ENCODE data around the gene CACNB4. TPM values are rescaled to one million over a fixed set of nuclear protein-coding genes. Genes with fewer than 3 reads are reported as not detected.

Gene CACNB4
- total RNA-seq, 2 donors from 2014 or later: 0.93 to 0.95 TPM

GRCh38 chr2:152088006-152088405, 10.8 kb downstream of the CACNB4 start:
- Mint-ChIP-seq H3K4me3 (no peak overlapping the region), H3K27me3 (ENCODE audit: insufficient read depth) (peaks cover 6% of the 10 kb centered on the region), H3K36me3 (ENCODE audit: low read depth) (no peaks in the 10 kb centered on the region), H3K4me1 (no peaks in the 10 kb centered on the region), H3K9me3 (no peaks in the 10 kb centered on the region), H3K27ac (no peak overlapping the region)
- Histone ChIP-seq H3K9ac (ENCODE audit: extremely low read depth, low read length, poor library complexity, severe bottlenecking) (no peak overlapping the region), H3K4me3 (ENCODE audit: low read length) (no peak overlapping the region), H3K27ac (ENCODE audit: low read depth, low read length) (no peak overlapping the region), H3K4me1 (ENCODE audit: control insufficient read depth, insufficient read depth, low read length) (no peaks in the 10 kb centered on the region), H3K36me3 (ENCODE audit: control insufficient read depth, insufficient read depth, low read length) (no peaks in the 10 kb centered on the region), H3K9me3 (ENCODE audit: control insufficient read depth, low read length) (no peaks in the 10 kb centered on the region), H3K27me3 (ENCODE audit: control insufficient read depth, insufficient read depth, low read length, poor library complexity, severe bottlenecking) (no peaks in the 10 kb centered on the region)
- no peak for DNase-seq
- 76% methylated on average over 3 of the region's 3 CpGs; no CpG with 5 or more reads in 1 of the 2 experiments for WGBS, 2 experiments (ENCODE audit: insufficient coverage in 1 of 2, insufficient read length in 1 of 2)
- TF ChIP-seq, protein P1, sequence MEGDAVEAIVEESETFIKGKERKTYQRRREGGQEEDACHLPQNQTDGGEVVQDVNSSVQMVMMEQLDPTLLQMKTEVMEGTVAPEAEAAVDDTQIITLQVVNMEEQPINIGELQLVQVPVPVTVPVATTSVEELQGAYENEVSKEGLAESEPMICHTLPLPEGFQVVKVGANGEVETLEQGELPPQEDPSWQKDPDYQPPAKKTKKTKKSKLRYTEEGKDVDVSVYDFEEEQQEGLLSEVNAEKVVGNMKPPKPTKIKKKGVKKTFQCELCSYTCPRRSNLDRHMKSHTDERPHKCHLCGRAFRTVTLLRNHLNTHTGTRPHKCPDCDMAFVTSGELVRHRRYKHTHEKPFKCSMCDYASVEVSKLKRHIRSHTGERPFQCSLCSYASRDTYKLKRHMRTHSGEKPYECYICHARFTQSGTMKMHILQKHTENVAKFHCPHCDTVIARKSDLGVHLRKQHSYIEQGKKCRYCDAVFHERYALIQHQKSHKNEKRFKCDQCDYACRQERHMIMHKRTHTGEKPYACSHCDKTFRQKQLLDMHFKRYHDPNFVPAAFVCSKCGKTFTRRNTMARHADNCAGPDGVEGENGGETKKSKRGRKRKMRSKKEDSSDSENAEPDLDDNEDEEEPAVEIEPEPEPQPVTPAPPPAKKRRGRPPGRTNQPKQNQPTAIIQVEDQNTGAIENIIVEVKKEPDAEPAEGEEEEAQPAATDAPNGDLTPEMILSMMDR (conservative IDR thresholded peaks at IDR 0.05): no peak

- TF ChIP-seq, protein P1 (conservative IDR thresholded peaks at IDR 0.05): no peak
- no peaks in the 10 kb centered on the region for H3K36me3 ChIP-seq (ENCODE audit: control insufficient read depth, insufficient read depth, low read length)
- H3K4me3 ChIP-seq (ENCODE audit: low read length): no peak overlapping the region
- Mint-ChIP-seq H3K27ac (no peak overlapping the region), H3K9me3 (no peaks in the 10 kb centered on the region), H3K27me3 (ENCODE audit: insufficient read depth) (peaks cover 2% of the 10 kb centered on the region), H3K4me1 (no peaks in the 10 kb centered on the region), H3K36me3 (ENCODE audit: low read depth) (no peaks in the 10 kb centered on the region), H3K4me3 (no peak overlapping the region)
- H3K27ac ChIP-seq (ENCODE audit: low read depth, low read length): no peak overlapping the region
- DNase-seq: no peak
- no peaks in the 10 kb centered on the region for H3K4me1 ChIP-seq (ENCODE audit: control insufficient read depth, insufficient read depth, low read length)
- no peaks in the 10 kb centered on the region for H3K27me3 ChIP-seq (ENCODE audit: control insufficient read depth, insufficient read depth, low read length, poor library complexity, severe bottlenecking)
- WGBS, 2 experiments (ENCODE audit: insufficient coverage in 1 of 2, insufficient read length in 1 of 2): 100% methylated on average over 1 of the region's 2 CpGs
- no peaks in the 10 kb centered on the region for H3K9me3 ChIP-seq (ENCODE audit: control insufficient read depth, low read length)
- H3K9ac ChIP-seq (ENCODE audit: extremely low read depth, low read length, poor library complexity, severe bottlenecking): no peak overlapping the region
Measured at GRCh38 chr2:152086231-152086630, 12.6 kb downstream of the CACNB4 start.

- H3K4me3 Mint-ChIP-seq: no peak overlapping the region
- no peaks in the 10 kb centered on the region for H3K36me3 Mint-ChIP-seq (ENCODE audit: low read depth)
- H3K4me1 Mint-ChIP-seq: no peaks in the 10 kb centered on the region
- Histone ChIP-seq H3K9me3 (ENCODE audit: control insufficient read depth, low read length) (no peaks in the 10 kb centered on the region), H3K36me3 (ENCODE audit: control insufficient read depth, insufficient read depth, low read length) (no peaks in the 10 kb centered on the region), H3K27ac (ENCODE audit: low read depth, low read length) (no peak overlapping the region), H3K4me1 (ENCODE audit: control insufficient read depth, insufficient read depth, low read length) (no peaks in the 10 kb centered on the region), H3K4me3 (ENCODE audit: low read length) (no peak overlapping the region), H3K9ac (ENCODE audit: extremely low read depth, low read length, poor library complexity, severe bottlenecking) (no peak overlapping the region), H3K27me3 (ENCODE audit: control insufficient read depth, insufficient read depth, low read length, poor library complexity, severe bottlenecking) (no peaks in the 10 kb centered on the region)
- H3K9me3 Mint-ChIP-seq: no peaks in the 10 kb centered on the region
- TF ChIP-seq, protein P1 (conservative IDR thresholded peaks at IDR 0.05): no peak
- H3K27ac Mint-ChIP-seq: no peak overlapping the region
- H3K27me3 Mint-ChIP-seq (ENCODE audit: insufficient read depth): peaks cover 2% of the 10 kb centered on the region
- WGBS, 2 experiments (ENCODE audit: insufficient coverage in 1 of 2, insufficient read length in 1 of 2): 87 to 93% methylated on average over 6 of the region's 6 CpGs
- DNase-seq: no peak
Measured at GRCh38 chr2:152084076-152084475, 14.8 kb downstream of the CACNB4 start.

Data from endodermal cell (in vitro differentiated cells).